Activated CD8-positive, alpha-beta memory T cell treated with anti-CD3 and anti-CD28 coated beads for 4 hours (primary cell): ENCODE results near the gene RAB39A.
"Not testable (repeated sequence)": the region's sequence is repeated elsewhere in the genome, so short reads cannot be mapped to it uniquely, and the experiment has no call there.

ENCODE experiments used
- DNase-seq, 2 donors: peaks; one replicate each; pipeline ENCODE4 v3.0.0-alpha.2; 2020; ENCODE audit warnings: low read depth in 2 of 2

Gene RAB39A, protein sequence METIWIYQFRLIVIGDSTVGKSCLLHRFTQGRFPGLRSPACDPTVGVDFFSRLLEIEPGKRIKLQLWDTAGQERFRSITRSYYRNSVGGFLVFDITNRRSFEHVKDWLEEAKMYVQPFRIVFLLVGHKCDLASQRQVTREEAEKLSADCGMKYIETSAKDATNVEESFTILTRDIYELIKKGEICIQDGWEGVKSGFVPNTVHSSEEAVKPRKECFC

DNA sequence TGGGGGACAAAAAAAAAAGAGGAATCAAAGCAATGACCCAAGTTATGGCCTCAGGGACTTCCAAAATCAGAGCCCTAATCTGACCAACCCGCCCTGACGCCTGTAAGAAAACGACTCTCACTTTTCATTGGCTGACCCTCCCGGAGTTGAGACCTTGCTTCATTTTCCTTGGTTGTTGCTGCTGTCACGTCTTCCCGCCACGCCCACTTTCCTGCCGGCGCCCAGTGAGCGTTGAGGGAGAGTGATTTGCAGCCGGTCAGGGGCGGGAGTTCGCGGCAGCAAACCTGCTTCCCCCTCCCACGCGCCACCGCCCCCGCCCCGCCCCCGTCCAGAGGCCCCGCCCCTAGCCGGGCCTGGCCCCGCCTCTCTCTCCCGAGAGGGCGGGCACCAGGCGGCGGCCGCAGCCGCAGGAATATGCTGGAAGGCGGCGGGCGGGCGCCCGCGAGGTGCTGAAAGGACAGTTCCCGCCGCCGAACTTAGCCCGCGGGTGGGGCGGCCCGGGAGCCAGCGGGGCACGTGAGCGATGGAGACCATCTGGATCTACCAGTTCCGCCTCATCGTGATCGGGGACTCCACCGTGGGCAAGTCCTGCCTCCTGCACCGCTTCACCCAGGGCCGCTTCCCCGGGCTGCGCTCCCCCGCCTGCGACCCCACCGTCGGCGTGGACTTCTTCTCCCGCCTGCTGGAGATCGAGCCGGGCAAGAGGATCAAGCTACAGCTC, at the start of gene RAB39A:
TSS of gene RAB39A (plus strand) at position 403 of the 721 bp plus-strand sequence. CDS start at position 524, 121 bp downstream.
- DNase-seq, result peak; percentile 36 to 47

DNA sequence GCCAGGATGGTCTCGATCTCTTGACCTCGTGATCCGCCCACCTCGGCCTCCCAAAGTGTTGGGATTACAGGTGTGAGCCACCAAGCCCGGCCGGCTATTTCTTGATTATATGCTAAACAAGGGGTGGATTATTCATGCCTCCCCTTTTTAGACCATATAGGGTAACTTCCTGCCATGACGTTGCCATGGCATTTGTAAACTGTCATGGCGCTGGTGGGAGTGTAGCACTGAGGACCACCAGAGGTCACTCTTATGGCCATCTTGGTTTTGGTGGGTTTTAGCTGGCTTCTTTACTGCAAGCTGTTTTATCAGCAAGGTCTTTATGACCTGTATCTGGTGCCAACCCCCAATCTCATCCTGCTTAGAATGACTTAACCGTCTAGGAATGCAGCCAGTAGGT, 46.8 kb upstream of the RAB39A start:
- not testable (repeated sequence) for DNase-seq

DNA sequence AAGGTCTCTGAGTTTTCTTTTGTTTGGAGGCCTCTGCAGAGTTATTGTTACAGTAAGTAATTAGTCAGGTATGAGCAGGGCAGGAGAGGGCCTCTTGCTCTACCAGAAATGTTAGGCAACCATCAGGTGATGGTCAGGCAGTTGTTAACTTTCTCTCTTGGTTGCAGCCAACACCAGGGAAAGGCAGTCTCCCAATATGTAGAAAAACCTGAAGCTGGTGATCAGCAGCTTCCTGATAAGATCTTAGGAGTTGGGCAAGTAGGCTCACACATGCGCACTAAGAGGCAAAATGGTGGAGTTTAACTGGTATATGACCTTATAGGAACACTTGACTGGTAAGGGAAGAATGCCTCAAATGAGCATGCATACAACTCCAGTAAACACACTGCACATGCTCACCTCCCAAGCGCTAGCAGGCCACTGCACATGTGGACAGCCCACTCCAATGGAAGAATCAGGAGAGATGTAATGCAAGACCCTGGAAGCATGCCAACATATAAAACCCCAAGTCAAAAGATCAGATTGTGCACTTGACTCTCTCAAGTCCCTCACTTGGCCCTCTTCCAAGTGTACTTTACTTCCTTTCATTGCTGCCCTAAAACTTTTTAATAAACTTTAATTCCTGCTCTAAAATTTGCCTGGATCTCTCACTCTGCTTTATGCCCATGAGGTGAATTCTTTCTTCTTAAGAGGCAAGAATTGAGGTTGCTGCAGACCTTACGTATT, 46.0 kb upstream of the RAB39A start:
- DNase-seq, result no peak

DNA sequence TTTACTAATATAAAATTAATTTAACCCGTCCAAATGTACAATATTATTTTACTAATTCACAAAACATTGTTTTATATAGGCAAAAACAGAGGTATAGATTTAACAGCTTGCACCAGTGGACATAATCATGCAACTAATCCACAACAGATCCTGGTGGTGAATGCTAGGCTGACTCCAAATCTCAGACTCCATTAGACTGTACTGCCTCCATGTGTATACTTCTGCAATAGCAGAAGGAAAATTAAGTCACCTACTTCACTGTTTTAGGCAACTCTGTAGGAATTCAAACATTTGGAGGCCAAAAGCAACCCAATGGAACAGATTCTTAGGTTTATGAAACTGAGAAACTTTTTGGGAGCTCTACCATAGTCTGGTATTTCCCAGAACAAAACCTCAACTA, 30.0 kb upstream of the RAB39A start:
- no peak for DNase-seq

DNA sequence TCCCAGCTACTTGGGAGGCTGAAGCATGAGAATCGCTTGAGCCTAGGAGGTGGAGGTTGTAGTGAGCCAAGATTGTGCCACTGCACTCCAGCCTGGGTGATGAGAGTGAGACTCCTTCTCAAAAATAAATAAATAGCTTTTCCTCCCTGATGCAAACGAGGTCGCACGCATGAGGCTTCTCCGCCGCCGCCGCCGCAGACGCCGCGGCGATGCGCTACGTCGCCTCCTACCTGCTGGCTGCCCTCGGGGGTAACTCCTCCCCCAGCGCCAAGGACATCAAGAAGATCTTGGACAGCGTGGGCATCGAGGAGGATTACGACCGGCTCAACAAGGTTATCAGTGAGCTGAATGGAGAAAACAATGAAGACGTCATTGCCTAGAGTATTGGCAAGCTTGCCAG, 20.0 kb upstream of the RAB39A start:
- DNase-seq, result no peak

DNA sequence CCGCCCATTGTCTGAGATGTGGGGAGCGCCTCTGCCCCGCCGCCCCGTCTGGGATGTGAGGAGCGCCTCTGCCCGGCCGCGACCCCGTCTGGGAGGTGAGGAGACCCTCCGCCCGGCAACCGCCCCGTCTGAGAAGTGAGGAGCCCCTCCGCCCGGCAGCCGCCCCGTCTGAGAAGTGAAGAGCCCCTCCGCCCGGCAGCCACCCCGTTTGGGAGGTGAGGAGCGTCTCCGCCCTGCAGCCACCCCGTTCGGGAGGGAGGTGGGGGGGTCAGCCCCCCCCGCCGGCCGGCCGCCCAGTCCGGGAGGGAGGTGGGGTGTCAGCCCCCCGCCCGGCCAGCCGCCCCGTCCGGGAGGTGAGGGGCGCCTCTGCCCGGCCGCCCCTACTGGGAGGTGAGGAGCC, 15.8 kb upstream of the RAB39A start:
- DNase-seq, result not testable (repeated sequence)

DNA sequence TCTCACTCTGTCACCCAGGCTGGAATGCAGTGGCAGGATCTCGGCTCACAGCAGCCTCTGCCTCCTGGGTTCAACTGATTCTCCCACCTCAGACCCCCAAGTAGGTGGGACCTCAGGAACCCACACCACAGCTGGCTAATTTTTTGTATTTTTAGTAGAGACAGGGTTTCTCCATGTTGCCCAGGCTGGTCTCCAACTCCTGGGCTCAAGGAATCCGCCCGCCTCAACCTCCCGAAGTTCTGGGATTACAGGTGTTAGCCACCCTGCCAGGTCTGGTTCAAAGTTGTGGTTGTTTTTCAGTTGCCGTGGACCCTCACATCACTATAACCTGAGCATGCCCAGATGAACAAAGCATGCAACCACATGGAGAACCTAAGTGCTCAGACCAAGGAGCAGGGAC, 13.0 kb upstream of the RAB39A start:
- no peak for DNase-seq

DNA sequence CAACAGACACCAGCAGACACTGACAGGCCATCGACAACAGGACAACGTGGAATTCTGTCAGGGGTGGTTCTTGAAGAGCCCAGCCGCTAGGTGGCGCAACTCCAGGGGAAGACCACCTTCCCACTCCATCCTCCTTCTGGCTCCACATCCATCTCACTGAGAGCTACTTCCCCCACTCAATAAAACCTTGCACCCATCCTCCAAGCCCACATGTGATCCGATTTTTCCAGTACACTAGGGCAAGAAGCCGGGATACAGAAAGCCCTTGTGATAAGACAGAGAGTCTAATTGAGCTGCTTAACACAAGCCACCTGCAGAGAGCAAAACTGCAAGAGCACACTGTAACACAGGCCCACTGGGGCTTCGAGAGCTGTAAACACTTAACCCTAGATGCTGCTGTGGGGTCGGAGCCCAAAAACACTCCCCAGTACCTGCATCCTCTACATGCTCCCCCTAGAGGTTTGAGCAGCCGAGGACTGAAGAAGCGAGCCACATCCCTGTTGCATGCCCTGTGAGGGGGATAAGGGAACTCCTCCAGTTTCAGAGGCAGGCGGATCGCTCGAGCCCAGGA, 11.5 kb upstream of the RAB39A start:
- DNase-seq, result no peak

DNA sequence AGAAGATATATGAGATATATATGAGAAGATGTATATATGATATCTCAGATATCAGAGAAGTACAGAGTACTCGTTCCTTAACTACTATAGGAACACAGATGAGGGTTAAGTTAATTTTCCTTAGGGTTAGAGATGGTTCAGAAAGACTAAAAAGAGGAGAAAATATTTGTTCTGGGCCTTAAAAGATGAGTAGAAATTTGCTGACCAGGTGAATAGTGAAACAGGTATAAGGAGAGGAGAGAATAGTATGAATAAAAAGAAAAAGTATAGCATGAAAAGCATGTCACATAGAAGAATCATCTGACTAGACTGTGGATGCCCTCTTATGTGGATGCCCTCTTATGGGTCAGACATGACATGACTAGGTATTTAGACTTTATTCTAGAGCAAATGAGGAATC, 6.3 kb upstream of the RAB39A start:
- no peak for DNase-seq

DNA sequence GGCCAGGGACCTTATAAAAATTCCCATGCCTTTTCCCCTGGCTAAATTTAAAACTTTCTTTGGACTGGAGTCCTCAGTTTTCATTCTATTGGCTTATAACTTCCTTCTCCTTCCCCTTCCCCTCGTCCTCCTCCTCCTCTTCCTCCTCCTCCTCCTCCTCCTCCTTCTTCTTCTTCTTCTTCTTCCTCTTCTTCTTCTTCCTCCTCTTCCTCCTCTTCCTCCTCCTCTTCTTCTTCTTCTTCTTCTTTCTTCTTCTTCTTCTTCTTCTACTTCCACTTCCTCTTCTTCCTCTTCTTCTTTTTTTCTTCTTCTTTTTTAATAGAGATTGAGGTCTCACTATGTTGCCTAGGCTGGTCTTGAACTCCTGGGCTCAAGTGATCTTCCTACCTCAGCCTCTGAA, 4.7 kb upstream of the RAB39A start:
- DNase-seq, result not testable (repeated sequence)

DNA sequence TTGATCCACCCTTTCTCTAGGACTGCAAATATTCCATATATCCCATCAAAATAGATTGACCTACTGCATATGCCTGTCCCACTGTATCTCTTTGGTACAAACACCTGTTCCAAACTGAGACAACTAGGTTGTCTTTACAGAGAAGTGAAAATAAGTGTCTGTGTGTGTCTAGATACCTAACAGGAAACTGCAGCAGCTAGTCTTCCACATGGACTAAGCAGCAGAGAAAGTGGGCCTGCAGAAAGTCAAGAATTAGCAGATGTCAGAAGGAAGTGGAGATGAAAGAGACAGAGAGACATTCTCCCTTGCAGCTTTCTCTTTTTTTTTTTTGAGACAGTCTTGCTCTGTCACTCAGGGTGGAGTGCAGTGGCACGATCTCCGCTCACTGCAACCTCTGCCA, 3.9 kb upstream of the RAB39A start:
- DNase-seq, result no peak

DNA sequence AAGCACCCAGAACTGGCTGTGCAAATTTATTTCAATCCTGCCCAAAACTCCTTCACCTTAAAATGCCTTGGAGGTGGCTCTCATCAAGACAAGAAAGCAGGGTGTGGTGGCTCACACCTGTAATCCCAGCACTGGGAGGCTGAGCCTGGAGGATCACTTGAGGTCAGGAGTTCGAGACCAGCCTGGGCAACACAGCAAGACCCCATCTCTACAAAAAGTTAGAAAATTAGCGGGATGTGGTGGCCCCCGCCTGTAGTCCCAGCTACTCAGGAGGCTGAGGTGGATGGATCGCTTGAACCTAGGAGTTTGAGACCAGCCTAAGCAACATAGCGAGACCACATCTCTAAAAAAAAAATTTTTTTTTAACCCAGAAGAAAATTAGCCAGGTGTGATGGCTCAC, 689 bp upstream of the RAB39A start:
- no peak for DNase-seq

DNA sequence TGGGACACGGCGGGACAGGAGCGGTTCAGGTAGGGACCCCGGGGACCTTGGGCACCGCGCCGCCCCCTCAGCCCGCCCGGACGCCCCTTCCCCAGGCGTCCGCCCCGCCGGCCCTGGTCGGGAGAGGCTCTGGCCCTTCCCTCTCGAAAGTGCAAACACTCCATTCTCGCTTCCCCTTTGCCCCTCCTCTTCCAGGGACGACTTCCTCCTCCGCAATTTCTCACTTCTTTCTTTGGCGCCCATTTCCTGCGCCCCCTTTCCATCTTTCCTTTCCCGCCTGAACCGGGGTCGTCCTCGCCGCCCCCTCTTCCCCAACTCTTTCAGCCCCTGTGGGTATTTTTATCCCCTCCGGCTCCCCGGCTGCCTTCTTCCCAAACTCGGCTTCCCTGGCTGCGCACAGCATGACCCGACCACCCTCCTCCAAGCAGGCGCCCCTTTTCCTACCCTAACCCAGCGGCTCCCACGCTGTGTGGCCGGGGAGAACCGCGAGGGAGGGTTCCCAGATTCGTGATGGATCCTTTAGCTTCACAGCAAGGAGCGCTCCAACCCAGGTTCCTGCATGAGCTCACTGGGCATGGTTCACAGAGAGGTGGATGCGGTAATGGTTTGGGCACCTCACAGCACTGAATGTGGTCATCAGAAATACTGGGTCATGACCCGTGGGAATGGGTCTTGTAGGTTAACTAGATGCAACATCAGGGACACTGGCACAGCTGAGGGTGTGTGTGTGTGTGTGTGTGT, 689 bp downstream of the RAB39A start:
- no peak for DNase-seq

DNA sequence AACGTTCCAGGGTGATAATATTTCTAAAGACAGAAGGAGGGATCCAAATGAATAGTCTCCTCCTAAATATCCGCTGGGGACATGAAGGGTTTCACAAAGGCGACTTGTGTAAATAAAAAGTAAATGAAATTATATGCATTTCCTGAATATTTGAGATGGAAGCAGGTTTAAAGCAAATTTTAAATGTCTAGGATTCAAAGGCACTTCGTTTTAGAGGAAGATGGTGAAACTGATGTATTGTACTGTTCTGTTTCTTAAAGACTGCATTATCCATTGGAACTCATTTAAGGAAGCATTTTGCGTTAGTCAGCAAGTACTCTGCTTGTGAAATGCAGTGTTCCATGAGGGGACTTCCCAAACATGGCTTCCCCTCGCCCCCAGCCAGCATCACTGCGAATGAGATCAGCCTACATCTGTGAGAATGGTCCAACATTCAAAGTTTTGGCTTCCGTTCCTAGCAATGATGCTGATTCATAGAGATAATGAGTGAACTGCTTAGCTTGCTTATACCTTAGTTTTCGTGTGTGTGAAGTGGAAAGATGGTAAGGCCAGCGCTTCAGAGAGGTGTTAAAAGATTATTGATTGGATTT, 1.5 kb downstream of the RAB39A start:
- DNase-seq, result no peak

DNA sequence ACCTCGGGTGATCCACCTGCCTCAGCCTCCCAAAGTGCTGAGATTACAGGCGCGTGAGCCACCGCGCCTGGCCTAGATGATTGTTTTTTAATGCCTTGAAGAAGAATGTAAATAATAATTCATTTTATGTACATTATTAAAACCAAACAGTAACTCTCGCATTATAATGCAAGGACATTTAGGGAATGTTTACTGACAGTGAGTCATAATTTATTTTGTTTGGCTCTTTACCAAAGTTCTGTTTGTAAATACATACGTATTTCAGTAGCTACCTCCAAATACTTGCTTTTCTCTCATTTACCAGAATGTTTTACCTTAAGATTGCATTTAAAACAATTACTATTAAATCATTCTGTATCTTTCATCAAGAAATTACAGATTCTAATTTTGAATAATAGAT, 3.0 kb downstream of the RAB39A start:
- DNase-seq, result no peak

DNA sequence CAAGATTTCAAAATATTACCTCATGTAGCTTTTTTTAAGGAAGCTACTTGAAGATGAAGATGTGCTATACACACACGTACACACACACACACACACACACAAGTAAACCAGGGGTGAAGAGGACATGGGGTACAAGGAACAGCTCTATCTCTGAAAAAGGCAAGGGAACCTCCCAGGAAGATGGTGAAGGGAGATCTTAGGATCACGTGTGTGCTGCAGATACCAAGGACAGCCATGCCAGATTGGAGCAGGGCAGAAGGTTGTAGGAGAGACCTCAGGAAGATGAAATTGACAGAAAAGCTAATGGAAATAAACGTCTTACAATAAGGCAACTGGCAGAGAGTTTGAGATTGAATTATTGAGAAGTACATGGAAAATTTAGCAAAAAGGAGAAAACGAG, 19.7 kb downstream of the RAB39A start:
- no peak for DNase-seq

DNA sequence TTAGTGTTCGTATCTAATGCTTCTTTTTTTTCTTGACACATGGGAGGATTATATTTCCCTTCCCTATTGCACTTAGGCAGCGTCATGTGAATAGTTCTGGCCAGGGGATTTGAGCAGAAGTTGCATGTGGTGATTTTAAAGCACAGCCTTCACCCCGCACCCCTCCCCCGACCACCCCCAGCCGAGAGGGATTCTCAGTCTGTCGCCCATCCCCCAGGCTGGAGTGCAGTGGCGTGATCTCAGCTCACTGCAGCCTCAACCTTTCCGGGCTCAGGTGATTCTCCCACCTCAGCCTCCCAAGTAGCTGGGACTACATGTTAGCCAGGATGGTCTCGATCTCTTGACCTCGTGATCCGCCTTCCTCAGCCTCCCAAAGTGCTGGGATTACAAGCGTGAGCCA, 20.1 kb downstream of the RAB39A start:
- DNase-seq, result not testable (repeated sequence)

DNA sequence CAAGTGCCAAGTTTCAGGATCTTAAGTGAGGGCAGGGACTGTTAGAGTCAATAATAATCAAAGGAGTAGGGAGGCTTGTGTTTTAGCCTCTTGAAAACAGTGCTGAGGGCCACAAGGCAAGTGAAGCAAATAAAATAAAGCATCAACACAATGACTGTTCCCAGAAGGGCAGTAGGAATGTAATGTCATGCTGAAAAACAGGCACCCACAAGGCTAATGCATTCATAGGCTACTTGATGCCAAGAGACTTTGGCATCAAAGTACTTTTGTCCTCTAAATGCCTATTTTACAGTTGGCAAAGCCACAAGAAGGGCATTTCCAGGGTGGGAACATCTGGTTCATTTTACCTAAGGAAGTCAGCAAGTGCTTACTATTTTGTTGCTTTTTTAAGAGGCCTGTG, 22.9 kb downstream of the RAB39A start:
- no peak for DNase-seq

DNA sequence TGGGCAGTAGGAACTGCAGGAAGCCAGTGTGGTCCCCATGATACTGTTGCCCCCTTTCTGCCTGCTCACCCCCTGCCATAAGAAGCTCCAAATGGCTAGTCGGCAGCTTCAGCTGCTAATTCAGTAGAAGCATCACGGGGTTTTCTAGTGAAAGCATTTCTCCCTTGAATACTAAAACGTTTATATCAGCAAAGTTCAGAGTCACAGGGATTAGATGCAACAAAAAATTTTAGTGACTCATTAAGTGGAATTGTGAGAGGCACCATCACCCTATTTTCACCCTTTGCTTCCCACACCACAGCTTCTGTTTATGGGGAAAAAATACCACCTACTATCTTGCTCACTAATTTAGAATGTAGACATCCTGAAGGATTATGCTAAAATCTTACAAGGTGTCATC, 25.2 kb downstream of the RAB39A start:
- DNase-seq, result no peak

DNA sequence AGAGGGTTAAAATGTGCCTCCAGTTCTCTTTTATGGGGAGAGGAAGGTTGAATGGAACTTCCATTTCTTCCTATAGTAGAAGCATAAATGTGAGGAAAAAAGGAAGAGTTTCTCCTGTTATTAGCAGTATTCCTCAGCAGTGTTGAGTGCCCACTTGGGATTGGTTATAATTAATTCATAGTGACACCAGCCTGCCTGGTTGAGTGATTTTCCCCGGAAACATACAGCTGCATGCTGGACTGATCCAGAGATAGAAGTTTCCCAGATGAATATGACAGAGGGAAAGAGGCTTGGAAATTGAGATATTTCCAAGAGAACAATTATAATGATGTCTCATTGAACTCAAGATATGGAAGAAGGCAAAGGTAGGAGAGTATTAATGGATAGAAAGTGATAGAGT, 28.3 kb downstream of the RAB39A start:
- DNase-seq, result no peak

DNA sequence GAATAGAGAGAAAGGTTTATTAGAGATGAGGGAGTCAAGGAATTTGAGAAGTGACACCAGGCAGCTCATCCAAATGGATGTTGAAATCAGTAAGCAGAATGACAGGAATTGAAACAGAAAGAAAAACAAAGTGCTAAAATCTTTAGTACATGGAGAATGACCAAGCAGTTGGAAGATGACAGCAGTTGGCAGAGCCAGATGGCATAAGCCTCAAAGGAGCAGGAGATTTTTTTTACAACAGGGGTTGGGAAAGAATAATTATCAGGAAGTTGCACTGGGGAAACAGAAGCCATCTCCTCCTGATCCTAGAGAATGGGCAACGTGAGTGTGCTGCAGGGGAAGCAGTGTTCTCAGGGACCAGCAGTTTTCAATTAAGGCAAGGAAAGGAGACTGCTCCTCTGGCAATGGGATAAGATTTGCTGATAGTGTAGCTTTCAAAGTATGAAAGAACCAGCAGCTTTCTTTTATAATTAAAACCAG, 28.9 kb downstream of the RAB39A start:
- DNase-seq, result no peak
